Activated naive CD4-positive, alpha-beta T cell treated with anti-CD3 and anti-CD28 coated beads, Interleukin-2, amount 50 U/mL, for 72 hours (primary cell): Measurements from ENCODE around the gene RASGEF1B. TPM values are rescaled to one million over a fixed set of nuclear protein-coding genes. Genes with fewer than 3 reads are reported as not detected.
A peak's percentile ranks its signal among the peaks of the same experiment; 100 is the strongest.
"Not testable (repeated sequence)": the region's sequence is repeated elsewhere in the genome, so short reads cannot be mapped to it uniquely, and the experiment has no call there.

Experiments
- ATAC-seq, 2 donors: fragments of 150-1000 bp; cut with Tn5 transposase; 2 replicates each; pipeline ENCODE4 v1.10.0; 2021; ENCODE audit warnings: mild to moderate bottlenecking in 2 of 2, moderate library complexity in 2 of 2
- DNase-seq, 2 donors: peaks; one replicate each; pipeline ENCODE4 v3.0.0; 2021 to 2022; ENCODE audit warnings: low spot score in 2 of 2
- H3K27ac Mint-ChIP-seq, 2 donors: one replicate each; pipeline ENCODE4 v1.8.0; 2022; ENCODE audit warnings: mild to moderate bottlenecking in 2 of 2, mixed read lengths in 2 of 2
- H3K36me3 Mint-ChIP-seq, 2 donors: one replicate each; pipeline ENCODE4 v1.8.0; 2022; ENCODE audit warnings: mixed read lengths in 2 of 2
- H3K9me3 Mint-ChIP-seq, 2 donors: one replicate each; pipeline ENCODE4 v1.8.0; 2022; ENCODE audit warnings: mixed read lengths in 2 of 2
- total RNA-seq, 2 donors: library from RNA; stranded (reverse); gene quantifications; one replicate each; pipeline ENCODE4 v1.2.3, GENCODE V29; 2022

Gene RASGEF1B
- total RNA-seq, 2 donors from 2014 or later: 2.7 to 10.8 TPM

DNA sequence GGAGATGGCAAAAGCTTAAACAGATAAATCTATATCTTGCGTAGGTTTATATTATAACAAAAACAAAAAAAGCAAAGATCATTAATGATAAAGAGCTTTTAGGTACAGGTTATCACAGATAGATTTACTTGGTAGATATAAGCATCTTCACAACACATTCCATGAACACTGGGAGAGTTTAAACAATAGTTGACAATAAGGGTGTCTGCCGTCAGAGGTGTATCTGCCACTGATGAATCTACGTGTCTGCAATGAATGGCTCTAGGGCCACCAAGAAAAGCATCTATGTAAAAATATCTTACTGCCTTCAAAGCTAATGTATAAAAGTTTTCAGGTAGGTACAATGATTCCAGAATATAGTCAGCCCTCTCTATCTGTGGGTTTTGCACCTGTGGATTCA lies 43.7 kb downstream of the RASGEF1B start:
- Mint-ChIP-seq H3K9me3 (no peaks in the 10 kb centered on the region), H3K36me3 (peaks cover 10 to 11% of the 10 kb centered on the region in 2 donors), H3K27ac (no peak overlapping the region)
- DNase-seq: no peak
- ATAC-seq: no peak

DNA sequence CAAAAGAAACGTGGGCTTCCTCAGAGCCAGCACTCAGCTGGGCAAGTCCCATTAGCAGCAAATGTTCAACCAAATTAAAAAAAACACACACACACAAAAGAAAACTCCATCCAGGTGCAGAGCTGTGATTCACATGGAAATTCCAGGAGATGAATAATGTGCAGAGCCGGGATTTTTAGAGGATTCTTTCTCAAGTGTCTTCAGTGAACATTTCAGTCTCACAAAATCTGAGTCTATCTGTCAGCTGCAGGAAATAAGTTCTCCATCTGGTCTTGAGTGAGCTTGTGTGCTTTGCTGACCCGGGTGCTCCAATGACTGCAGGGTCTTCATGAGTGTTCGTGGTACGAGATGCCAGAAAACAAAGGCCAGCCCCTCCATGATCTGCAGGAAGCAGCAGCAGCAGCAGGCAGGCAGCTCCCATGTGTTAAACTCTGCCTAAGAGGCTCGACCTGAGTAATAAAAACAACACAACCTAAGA lies 44.3 kb downstream of the RASGEF1B start:
- no peak for ATAC-seq
- Mint-ChIP-seq H3K36me3 (peaks cover 10 to 11% of the 10 kb centered on the region in 2 donors), H3K9me3 (no peaks in the 10 kb centered on the region), H3K27ac (no peak overlapping the region)
- DNase-seq: no peak

DNA sequence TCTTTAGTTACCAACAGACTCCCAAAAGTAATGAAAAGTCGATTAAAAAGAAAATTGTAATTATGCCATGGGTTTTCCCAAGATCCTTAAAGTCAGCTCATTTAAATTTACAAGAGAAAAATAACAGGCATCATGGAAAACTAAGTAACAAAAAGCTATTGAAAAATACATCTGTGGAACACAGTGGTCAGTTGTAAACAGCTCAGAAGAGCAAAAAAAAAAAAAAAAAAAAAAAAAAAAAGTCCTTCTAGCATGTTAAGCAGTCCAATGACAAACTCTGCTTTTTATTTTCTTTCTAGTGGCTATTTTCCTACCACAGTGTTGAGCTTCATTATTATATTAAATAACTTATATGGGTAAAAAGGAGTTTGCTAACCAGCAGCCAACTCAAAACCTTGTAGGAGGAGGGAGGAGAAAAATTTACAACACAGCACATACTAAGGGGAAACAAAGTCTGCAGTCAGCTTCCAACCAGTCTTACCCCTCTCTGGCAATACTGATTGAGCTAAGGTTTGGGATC lies 44.9 kb downstream of the RASGEF1B start:
- Mint-ChIP-seq H3K9me3 (no peaks in the 10 kb centered on the region), H3K36me3 (peaks cover 10 to 11% of the 10 kb centered on the region in 2 donors), H3K27ac (no peak overlapping the region)
- DNase-seq (no peak), ATAC-seq (no peak)

DNA sequence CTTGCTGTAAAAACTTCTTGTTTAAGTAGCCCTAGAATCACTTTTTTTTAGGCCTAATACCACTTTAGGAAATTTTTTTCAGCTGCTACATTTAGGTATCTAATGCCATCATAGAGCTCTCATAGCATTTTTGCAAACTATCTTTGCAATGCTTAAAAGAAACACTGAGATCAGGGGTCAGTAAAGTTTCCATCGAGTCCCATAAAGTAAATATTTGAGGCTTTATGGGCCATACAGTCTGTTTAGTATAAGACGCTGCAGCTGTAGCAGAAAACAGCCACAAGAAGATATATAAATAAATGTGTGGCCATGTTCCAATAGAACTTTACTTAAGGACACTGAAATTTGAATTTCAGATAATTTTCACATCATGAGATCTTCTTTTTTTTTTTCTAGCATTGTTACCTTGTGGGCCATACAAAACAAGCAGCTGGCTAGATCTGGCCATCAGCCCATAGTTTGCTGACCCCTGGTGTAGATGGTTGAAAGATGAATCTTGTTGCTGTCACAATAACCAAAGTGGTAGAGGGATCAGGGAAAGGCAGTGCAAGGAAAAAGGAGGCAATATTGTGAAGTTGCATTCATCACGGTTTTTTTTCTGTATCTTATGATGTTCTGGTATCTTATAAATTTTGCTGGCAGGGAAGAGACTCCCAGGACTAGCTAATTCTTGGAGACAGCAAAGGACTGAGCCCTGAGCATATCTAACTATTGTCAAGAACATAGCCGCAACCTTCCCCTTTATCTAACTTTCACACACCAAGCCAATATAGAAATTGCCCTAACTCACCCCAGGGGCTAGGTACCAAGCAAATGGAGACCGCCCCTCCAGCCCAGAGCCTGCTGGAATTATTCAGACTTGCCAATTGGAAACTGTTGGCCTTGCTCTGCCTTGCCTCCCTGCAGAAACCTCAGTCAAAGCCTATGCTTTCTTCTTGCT lies 46.6 kb downstream of the RASGEF1B start:
- no peaks in the 10 kb centered on the region for H3K9me3 Mint-ChIP-seq
- no peak for ATAC-seq
- DNase-seq: no peak
- H3K27ac Mint-ChIP-seq: no peak overlapping the region
- H3K36me3 Mint-ChIP-seq: peaks cover 10 to 11% of the 10 kb centered on the region in 2 donors

DNA sequence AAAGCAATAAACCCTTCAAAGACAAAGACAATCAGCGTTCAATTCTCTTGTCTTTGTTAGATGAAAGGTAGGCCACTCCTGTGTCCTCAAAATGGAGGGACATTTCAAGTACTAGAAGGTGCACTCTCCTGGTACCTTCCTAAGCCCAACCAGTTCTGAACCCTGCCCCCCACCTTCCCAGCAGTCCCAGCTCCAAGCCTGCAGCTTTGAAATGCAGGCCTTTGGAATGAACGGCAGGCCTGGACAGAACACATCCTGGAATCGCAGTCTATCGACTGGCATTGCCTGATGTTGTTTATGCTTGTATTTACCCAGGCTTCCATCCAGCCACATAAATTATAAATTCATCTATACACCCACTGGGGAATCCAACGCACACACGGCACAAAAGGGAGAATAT lies 47.4 kb downstream of the RASGEF1B start:
- Mint-ChIP-seq H3K36me3 (peaks cover 7% of the 10 kb centered on the region in 2 donors), H3K27ac (no peak overlapping the region), H3K9me3 (no peaks in the 10 kb centered on the region)
- no peak for DNase-seq
- ATAC-seq: no peak

DNA sequence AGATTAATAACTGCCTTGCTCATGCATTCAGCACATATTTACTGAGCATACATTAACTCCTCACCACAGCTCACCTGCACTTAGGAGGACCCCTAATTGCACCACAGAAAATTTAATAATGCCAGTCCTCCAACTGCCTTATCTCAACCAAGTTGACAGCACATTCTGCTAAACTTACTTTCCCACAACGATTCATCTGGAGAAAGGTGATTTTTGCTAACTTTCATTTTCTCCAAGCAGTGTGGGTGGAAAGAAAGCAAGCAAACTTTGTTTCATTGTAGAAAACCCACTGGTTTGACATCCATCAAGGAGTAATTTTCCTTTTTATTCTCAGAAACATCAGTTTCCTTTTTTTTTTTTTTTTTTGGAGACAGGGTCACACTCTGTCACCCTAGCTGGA lies 49.1 kb downstream of the RASGEF1B start:
- no peak for DNase-seq
- no peak overlapping the region for H3K27ac Mint-ChIP-seq
- H3K9me3 Mint-ChIP-seq: no peaks in the 10 kb centered on the region
- peak in 1 of 2 donors; percentile 72 for ATAC-seq
- H3K36me3 Mint-ChIP-seq: no peaks in the 10 kb centered on the region

DNA sequence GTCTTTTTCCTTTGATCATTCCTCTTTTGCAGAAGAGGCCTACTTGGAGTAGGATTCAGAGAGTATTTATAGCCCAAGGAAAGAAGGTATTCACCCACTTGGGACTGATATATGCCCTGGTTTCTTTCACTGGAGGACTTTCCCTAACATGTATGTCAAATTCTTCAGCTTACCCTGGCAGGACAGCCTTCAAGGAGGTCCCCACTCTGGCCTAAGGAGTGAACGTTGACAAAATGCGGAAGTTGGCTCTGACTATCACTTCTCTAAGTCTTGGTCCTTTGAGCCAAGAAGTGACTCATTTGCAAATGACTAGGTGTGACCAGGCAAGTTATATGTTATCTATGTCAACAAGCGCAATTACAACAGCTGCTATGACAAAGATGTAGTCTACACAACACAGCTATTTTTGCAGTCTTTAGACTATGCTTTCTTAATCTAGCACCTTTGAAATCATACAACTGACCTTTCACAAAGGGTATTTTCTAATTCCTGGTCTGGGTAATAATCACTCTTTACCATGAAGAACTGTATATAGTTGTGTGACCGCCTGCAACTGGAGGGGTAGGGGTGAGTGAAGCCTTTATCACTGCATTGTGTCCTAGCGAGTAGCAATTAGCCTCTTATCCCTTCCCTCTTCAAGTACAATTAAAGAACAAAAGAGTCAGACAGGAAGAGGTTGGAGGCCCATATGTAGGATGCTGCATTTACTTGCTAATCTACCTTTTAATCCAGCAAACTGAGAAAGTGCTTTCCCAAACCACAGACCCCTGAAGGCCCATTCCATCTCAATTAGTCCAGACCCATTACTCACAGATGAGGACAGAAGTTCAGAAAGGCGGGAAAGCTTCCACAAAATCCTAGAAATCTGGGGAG lies 50.1 kb downstream of the RASGEF1B start:
- H3K36me3 Mint-ChIP-seq: no peaks in the 10 kb centered on the region

DNA sequence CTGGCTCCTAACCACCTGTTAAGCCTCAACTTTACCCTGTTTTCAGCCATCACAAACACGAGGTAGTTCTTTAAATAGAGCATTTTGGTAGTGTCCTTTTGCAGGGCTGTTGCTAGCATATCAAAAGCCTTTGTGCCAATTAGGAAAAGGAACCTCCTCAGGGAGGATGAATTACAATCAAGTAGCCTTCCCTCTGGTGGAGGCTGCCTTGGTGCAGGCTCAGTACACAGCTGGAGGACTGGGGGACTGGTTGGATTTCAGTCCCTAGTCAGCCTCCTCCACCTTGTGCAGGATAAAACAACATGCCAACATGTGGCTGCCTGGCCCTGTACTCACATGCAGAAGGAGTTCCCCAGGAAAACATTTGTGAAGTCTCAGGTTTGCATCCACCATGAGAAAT lies 53.1 kb downstream of the RASGEF1B start:
- no peak overlapping the region for H3K27ac Mint-ChIP-seq
- ATAC-seq (no peak), DNase-seq (no peak)
- no peaks in the 10 kb centered on the region for H3K36me3 Mint-ChIP-seq
- H3K9me3 Mint-ChIP-seq: no peaks in the 10 kb centered on the region

More for the DNA sequence above, 50.1 kb downstream of the RASGEF1B start:
- no peak overlapping the region for H3K27ac Mint-ChIP-seq
- no peaks in the 10 kb centered on the region for H3K9me3 Mint-ChIP-seq
- DNase-seq (no peak), ATAC-seq (peak; percentile 36 to 86)

DNA sequence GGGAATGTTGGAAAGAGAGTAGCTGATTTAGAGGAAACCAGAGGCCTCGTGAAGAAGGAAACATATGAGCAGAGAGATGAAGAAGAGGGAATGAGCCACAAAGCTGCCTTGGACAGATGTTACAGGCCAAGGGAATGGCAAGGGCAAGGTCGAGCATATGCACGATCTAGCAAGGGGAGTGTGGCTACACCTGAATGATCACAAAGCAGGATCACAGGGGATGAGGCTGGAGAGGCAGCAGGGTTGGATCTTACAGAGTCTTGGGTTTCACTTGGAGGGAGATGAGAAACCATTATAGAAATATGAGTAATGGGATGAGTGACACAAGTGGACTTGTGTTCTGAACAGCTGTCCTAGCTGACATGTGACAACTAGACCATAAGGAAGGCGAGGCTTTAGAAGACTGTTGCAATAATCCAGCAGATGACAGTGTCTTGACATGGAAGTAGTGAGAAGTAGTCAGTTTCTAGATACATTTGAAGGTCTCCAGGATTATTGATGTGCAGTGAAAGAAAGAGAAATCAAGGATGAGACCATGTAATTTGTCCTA lies 58.7 kb downstream of the RASGEF1B start:
- DNase-seq (no peak), ATAC-seq (no peak)
- Mint-ChIP-seq H3K36me3 (no peaks in the 10 kb centered on the region), H3K9me3 (no peaks in the 10 kb centered on the region), H3K27ac (no peak overlapping the region)

DNA sequence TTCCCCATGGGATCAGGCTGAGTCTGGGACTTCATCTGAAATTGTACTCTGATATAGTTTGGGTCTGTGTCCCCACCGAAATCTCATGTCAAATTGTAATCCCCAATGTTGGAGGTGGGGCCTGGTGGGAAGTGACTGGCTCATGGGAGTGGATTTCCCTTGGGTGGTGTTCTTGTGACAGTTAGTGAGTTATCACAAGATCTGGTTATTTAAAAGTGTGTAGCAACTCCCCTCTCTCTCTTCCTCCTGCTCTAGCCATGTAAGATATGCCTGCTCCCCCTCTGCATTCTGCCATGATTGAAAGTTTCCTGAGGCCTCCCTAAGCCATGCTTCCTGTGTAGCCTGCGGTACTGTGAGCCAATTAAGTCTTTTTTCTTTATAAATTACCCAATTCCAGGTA lies 61.0 kb downstream of the RASGEF1B start:
- Mint-ChIP-seq H3K9me3 (no peaks in the 10 kb centered on the region), H3K36me3 (no peaks in the 10 kb centered on the region), H3K27ac (no peak overlapping the region)
- ATAC-seq (no peak), DNase-seq (no peak)

DNA sequence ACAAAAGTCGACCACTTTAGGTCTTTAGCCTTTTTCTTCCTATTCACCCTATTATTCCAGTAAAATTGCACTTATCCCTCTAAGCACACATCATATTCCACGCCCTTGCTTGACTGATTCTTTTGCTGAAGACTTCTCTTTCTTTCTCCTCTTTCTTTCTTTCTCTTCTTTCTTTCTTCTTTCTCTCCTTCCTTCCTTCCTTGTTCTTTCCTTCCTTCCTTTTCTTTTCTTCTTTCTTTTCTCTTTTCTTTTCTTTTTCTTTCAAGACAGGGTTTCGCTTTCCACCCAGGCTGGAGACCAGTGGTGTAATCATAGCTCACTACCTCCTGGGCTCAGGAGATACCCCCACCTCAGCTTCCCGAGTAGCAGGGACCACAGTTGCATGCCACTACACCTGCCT lies 61.9 kb downstream of the RASGEF1B start:
- Mint-ChIP-seq H3K36me3 (no peaks in the 10 kb centered on the region), H3K9me3 (no peaks in the 10 kb centered on the region), H3K27ac (no peak overlapping the region)
- ATAC-seq: no peak
- DNase-seq: no peak

DNA sequence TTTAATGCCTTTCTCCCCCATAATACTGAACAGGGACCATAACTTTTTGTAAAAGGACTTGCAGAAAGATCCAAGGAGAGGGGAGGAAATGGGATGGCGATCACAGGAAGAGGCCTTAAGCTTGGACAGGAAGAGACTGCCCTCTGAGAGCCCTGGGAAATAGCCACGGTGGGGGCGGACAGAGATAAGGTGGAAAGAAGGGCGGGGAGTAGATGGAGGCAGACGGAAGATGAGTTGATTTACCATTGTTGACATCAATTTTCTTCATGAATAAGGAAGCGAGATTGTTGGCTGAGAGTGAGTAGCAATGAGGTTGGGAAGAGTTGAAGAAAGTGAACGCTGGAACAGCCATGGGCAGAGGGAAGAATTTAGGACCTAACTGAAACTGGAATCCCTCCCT lies 63.4 kb downstream of the RASGEF1B start:
- no peak for DNase-seq
- H3K9me3 Mint-ChIP-seq: no peaks in the 10 kb centered on the region
- no peak for ATAC-seq
- no peak overlapping the region for H3K27ac Mint-ChIP-seq
- no peaks in the 10 kb centered on the region for H3K36me3 Mint-ChIP-seq

DNA sequence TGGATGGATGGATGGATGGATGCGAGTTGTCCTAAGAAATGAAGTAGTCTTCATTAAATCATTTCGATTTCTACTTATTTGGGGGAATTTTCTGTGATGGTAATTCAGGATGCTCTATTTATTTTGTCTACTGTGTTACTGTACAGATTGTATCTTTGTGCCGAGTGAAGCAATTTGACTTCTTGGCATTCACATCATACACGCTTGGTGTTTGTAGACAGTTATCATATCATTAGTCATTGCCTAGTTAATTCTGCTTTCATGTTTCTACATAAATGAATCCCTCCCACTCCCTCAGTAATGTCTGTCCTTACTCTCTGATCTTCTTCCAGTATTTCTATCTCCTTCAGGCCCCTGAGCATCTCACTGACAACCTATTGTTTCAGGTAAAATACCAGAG lies 64.0 kb downstream of the RASGEF1B start:
- Mint-ChIP-seq H3K27ac (no peak overlapping the region), H3K9me3 (no peaks in the 10 kb centered on the region), H3K36me3 (no peaks in the 10 kb centered on the region)
- ATAC-seq (no peak), DNase-seq (no peak)

DNA sequence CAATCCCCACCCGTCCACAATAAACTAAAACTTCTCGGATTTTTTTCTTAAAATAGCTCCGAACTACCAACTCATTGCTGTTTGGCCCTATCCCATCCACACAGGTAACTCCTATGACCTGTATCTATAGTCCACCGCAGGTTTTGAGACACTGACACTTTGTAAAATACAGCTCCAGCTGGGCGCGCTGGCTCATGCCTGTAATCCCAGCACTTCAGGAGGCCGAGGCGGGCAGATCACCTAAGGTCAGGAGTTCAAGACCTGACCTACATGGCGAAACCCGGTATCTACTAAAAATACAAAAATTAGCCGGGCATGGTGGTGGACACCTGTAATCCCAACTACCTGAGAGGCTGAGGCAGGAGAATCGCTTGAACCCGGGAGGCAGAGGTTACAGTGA lies 65.2 kb downstream of the RASGEF1B start:
- H3K9me3 Mint-ChIP-seq, ATAC-seq, H3K27ac Mint-ChIP-seq, H3K36me3 Mint-ChIP-seq, DNase-seq: not testable (repeated sequence)

DNA sequence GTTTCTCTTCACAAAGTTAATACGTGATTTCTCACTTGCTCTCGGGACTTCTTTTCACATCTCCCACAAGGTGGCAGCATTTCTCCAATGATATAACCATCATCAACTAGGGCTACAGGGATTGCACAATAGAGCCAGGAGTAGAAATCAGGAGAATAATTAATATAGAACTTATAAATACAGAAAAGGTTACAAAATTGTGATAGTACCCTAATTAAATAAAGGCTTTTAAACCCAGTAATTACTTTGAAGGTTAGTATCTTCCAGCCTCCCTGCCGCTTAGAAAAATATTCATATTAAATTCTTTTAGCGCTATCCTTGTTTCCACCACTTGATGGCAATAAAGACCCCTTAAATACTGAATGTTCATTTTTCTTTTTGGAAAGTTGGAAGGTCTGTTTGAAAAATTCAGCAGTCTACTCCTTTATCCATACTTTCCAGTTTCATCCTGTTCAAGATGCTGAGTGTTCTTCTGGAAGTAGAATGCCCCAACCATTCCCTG lies 65.8 kb downstream of the RASGEF1B start:
- ATAC-seq: peak; percentile 78 to 85
- peak in 1 of 2 donors; percentile 52 for DNase-seq
- no peak overlapping the region for H3K27ac Mint-ChIP-seq
- H3K36me3 Mint-ChIP-seq: no peaks in the 10 kb centered on the region
- H3K9me3 Mint-ChIP-seq: no peaks in the 10 kb centered on the region

DNA sequence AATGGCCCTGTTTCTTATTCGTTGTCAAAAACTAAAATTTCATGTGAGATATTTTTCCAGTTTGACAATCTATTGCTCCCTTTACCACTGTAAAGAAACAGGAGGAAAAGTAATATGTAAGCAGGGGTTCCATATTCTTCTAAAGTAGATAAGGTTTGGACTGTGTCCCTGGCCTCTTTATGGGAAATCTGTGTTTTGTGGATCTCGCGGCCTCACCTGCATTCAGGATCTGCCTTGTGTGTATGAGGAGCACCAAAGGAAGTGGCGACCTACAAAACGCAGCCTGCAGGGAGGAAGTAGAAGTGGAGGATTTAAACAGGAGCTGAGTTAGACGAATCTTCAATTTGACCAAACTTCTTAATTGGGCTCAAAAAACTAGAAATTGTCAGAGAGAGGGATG lies 67.0 kb downstream of the RASGEF1B start:
- Mint-ChIP-seq H3K27ac (no peak overlapping the region), H3K36me3 (no peaks in the 10 kb centered on the region), H3K9me3 (no peaks in the 10 kb centered on the region)
- no peak for ATAC-seq
- DNase-seq: no peak

DNA sequence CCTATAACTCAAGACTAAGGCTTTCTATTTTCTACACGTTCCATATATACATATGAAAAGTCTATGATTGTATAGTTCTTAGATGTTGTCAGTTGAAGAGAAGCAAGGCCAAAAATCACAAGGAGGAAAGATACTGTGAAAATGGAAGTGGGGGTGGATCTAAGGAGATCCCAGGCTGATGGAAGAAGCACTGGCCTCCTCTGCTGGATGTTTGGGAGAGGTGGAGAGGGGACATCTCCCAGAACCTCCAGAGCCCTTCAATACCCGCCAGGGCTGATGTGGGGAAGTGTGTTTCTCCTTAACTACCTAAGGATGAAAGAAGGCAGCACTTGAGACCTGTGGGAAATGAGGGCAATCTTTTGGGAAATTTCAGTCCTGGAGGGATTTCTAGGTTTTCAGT lies 67.4 kb downstream of the RASGEF1B start:
- no peak overlapping the region for H3K27ac Mint-ChIP-seq
- H3K9me3 Mint-ChIP-seq: no peaks in the 10 kb centered on the region
- ATAC-seq (no peak), DNase-seq (no peak)
- H3K36me3 Mint-ChIP-seq: no peaks in the 10 kb centered on the region
